Activated CD4-positive, alpha-beta memory T cell treated with anti-CD3 and anti-CD28 coated beads for 36 hours (primary cell): ENCODE results near the gene TBC1D8. TPM values are rescaled to one million over a fixed set of nuclear protein-coding genes. Genes with fewer than 3 reads are reported as not detected.
"Not testable (repeated sequence)": the region's sequence is repeated elsewhere in the genome, so short reads cannot be mapped to it uniquely, and the experiment has no call there.

Experiments used
- CTCF ChIA-PET: fragments of 350-600 bp; sonication (Branson Sonifier 250); formaldehyde crosslinking; loops from one replicate; lab custom pipeline; 2021; ENCODE audit warnings: antibody characterized with exemption, inconsistent platforms; lab: Charles Lee
- POLR2A ChIA-PET: fragments of 350-600 bp; sonication (Branson Sonifier 250); formaldehyde crosslinking; loops from one replicate; lab custom pipeline; 2021; ENCODE audit warnings: antibody characterized with exemption; lab: Charles Lee
- DNase-seq: peaks from one replicate; pipeline ENCODE4 v3.0.0-alpha.2; 2020
- H3K27ac Mint-ChIP-seq: one replicate; pipeline ENCODE4 v1.8.0; 2021; ENCODE audit warnings: mixed read lengths
- H3K27me3 Mint-ChIP-seq: one replicate; pipeline ENCODE4 v1.8.0; 2021; ENCODE audit warnings: mixed read lengths
- H3K36me3 Mint-ChIP-seq: one replicate; pipeline ENCODE4 v1.8.0; 2021; ENCODE audit warnings: mixed read lengths
- H3K4me1 Mint-ChIP-seq: one replicate; pipeline ENCODE4 v1.8.0; 2021; ENCODE audit warnings: low read depth, mixed read lengths
- H3K4me3 Mint-ChIP-seq: one replicate; pipeline ENCODE4 v1.8.0; 2021; ENCODE audit warnings: mild to moderate bottlenecking, mixed read lengths
- H3K9me3 Mint-ChIP-seq: one replicate; pipeline ENCODE4 v1.8.0; 2021; ENCODE audit warnings: mixed read lengths
- intact Hi-C: fragments of 100-400 bp; cut with micrococcal nuclease; formaldehyde crosslinking; loops from one replicate; pipeline ENCODE4 v1.15.1; 2023
- total RNA-seq, 2 experiments: library from RNA; stranded (reverse); gene quantifications; one replicate each; pipeline ENCODE4 v1.2.3, GENCODE V29; 2021

TBC1D8 gene
- total RNA-seq, 2 experiments from 2014 or later, result 1.5 to 1.6 TPM

- peaks cover 20% of the 10 kb centered on the region for H3K9me3 Mint-ChIP-seq
- ChIA-PET POLR2A (no interaction called here), CTCF (interaction anchor here (1.4 kb wide), 1 partner anchor 173 kb away, joined by 3 read pairs; no protein-coding TSS in a partner anchor)
- H3K27me3 Mint-ChIP-seq, result no peaks in the 10 kb centered on the region
- H3K36me3 Mint-ChIP-seq, result peaks cover 2% of the 10 kb centered on the region
- no peak for DNase-seq
- no peak overlapping the region for H3K27ac Mint-ChIP-seq
- no peaks in the 10 kb centered on the region for H3K4me1 Mint-ChIP-seq
- H3K4me3 Mint-ChIP-seq, result no peak overlapping the region
- intact Hi-C loops, result no loop called here
These were observed 34.5 kb upstream of the TBC1D8 start for GRCh38 chr2:101185656-101186055.

- H3K27ac Mint-ChIP-seq, result no peak overlapping the region
- ChIA-PET CTCF (interaction anchor here (1.0 to 1.4 kb wide), 2 partner anchors 67 to 173 kb away, joined by 3 read pairs; no protein-coding TSS in a partner anchor), POLR2A (no interaction called here)
- DNase-seq, result no peak
- H3K27me3 Mint-ChIP-seq, result no peaks in the 10 kb centered on the region
- peaks cover 2% of the 10 kb centered on the region for H3K36me3 Mint-ChIP-seq
- H3K4me3 Mint-ChIP-seq, result no peak overlapping the region
- no peaks in the 10 kb centered on the region for H3K4me1 Mint-ChIP-seq
- peaks cover 20% of the 10 kb centered on the region for H3K9me3 Mint-ChIP-seq
- intact Hi-C loops, result no loop called here
These were observed 33.9 kb upstream of the TBC1D8 start for GRCh38 chr2:101185085-101185484.

- Mint-ChIP-seq H3K27ac (no peak overlapping the region), H3K4me1 (no peaks in the 10 kb centered on the region), H3K36me3 (no peaks in the 10 kb centered on the region), H3K4me3 (no peak overlapping the region), H3K9me3 (no peaks in the 10 kb centered on the region), H3K27me3 (no peaks in the 10 kb centered on the region)
- CTCF ChIA-PET, result no interaction called here
- DNase-seq, result no peak
- intact Hi-C loops, result no loop called here
- POLR2A ChIA-PET, result no interaction called here
These were observed 28.8 kb upstream of the TBC1D8 start for GRCh38 chr2:101179982-101180381.

- DNase-seq, result no peak
- Mint-ChIP-seq H3K27ac (no peak overlapping the region), H3K36me3 (no peaks in the 10 kb centered on the region), H3K4me1 (peaks cover 6% of the 10 kb centered on the region), H3K9me3 (peaks cover 3% of the 10 kb centered on the region), H3K4me3 (no peak overlapping the region), H3K27me3 (no peaks in the 10 kb centered on the region)
- ChIA-PET CTCF (no interaction called here), POLR2A (no interaction called here)
- intact Hi-C loops, result no loop called here
These were observed 25.6 kb upstream of the TBC1D8 start for GRCh38 chr2:101176803-101177202.

GRCh38 chr2:101175991-101176390 is 24.8 kb upstream of the TBC1D8 start:
- H3K4me1 Mint-ChIP-seq, result peaks cover 6% of the 10 kb centered on the region
- ChIA-PET POLR2A (no interaction called here), CTCF (no interaction called here)
- no peak for DNase-seq
- H3K27ac Mint-ChIP-seq, result no peak overlapping the region
- no peaks in the 10 kb centered on the region for H3K36me3 Mint-ChIP-seq
- H3K4me3 Mint-ChIP-seq, result no peak overlapping the region
- no peaks in the 10 kb centered on the region for H3K27me3 Mint-ChIP-seq
- H3K9me3 Mint-ChIP-seq, result peaks cover 3% of the 10 kb centered on the region
- intact Hi-C loops, result no loop called here

GRCh38 chr2:101173707-101174295 is 22.6 kb upstream of the TBC1D8 start:
- Mint-ChIP-seq H3K4me1 (peaks cover 6% of the 10 kb centered on the region), H3K4me3 (no peak overlapping the region), H3K27ac (peak overlapping the region; percentile 47), H3K27me3 (no peaks in the 10 kb centered on the region), H3K36me3 (no peaks in the 10 kb centered on the region), H3K9me3 (peaks cover 11% of the 10 kb centered on the region)
- peak; percentile 62 for DNase-seq
- intact Hi-C loops, result no loop called here
- CTCF ChIA-PET, result interaction anchor here (0.7 to 1.0 kb wide), 3 partner anchors 30 to 138 kb away, joined by 3 read pairs; no protein-coding TSS in a partner anchor
- POLR2A ChIA-PET, result no interaction called here

GRCh38 chr2:101169822-101170221 is 18.6 kb upstream of the TBC1D8 start:
- CTCF ChIA-PET, H3K36me3 Mint-ChIP-seq, H3K27me3 Mint-ChIP-seq: not testable (repeated sequence)

GRCh38 chr2:101168706-101169105 is 17.5 kb upstream of the TBC1D8 start:
- Mint-ChIP-seq H3K36me3 (peaks cover 1% of the 10 kb centered on the region), H3K27me3 (no peaks in the 10 kb centered on the region), H3K4me1 (peaks cover 3% of the 10 kb centered on the region), H3K27ac (no peak overlapping the region), H3K4me3 (no peak overlapping the region), H3K9me3 (peaks cover 30% of the 10 kb centered on the region)
- no peak for DNase-seq
- CTCF ChIA-PET, result no interaction called here
- POLR2A ChIA-PET, result interaction anchor here (0.5 kb wide), 1 partner anchor 26 kb away, joined by 3 read pairs; no protein-coding TSS in a partner anchor
- intact Hi-C loops, result no loop called here

More at GRCh38 chr2:101169822-101170221, 18.6 kb upstream of the TBC1D8 start:
- H3K4me3 Mint-ChIP-seq, H3K27ac Mint-ChIP-seq, intact Hi-C loops, POLR2A ChIA-PET, H3K4me1 Mint-ChIP-seq, DNase-seq: not testable (repeated sequence)
- peaks cover 30% of the 10 kb centered on the region for H3K9me3 Mint-ChIP-seq

- H3K4me1 Mint-ChIP-seq, H3K27me3 Mint-ChIP-seq, intact Hi-C loops, H3K36me3 Mint-ChIP-seq, POLR2A ChIA-PET, DNase-seq, H3K4me3 Mint-ChIP-seq, H3K27ac Mint-ChIP-seq: not testable (repeated sequence)
- peaks cover 27% of the 10 kb centered on the region for H3K9me3 Mint-ChIP-seq
- CTCF ChIA-PET, result interaction anchor here (0.6 to 1.5 kb wide), 2 partner anchors 21 to 557 kb away, joined by 3 to 4 read pairs; no protein-coding TSS in a partner anchor
These were observed 16.4 kb upstream of the TBC1D8 start for GRCh38 chr2:101167532-101167931.

- Mint-ChIP-seq H3K27ac (no peak overlapping the region), H3K9me3 (peaks cover 21% of the 10 kb centered on the region), H3K4me1 (no peaks in the 10 kb centered on the region), H3K27me3 (no peaks in the 10 kb centered on the region), H3K4me3 (no peak overlapping the region), H3K36me3 (peaks cover 1% of the 10 kb centered on the region)
- POLR2A ChIA-PET, result no interaction called here
- DNase-seq, result no peak
- intact Hi-C loops, result no loop called here
- CTCF ChIA-PET, result no interaction called here
These were observed 12.8 kb upstream of the TBC1D8 start for GRCh38 chr2:101164021-101164420.

- intact Hi-C loops, result no loop called here
- ChIA-PET CTCF (interaction anchor here (0.7 kb wide), 1 partner anchor 12 kb away, joined by 7 read pairs; no protein-coding TSS in a partner anchor), POLR2A (no interaction called here)
- Mint-ChIP-seq H3K27me3 (no peaks in the 10 kb centered on the region), H3K4me1 (no peaks in the 10 kb centered on the region), H3K36me3 (no peaks in the 10 kb centered on the region), H3K27ac (no peak overlapping the region), H3K4me3 (no peak overlapping the region), H3K9me3 (peaks cover 8% of the 10 kb centered on the region)
- DNase-seq, result no peak
These were observed 11.6 kb upstream of the TBC1D8 start for GRCh38 chr2:101162561-101163330.

GRCh38 chr2:101161658-101162057 is 10.5 kb upstream of the TBC1D8 start:
- no peaks in the 10 kb centered on the region for H3K9me3 Mint-ChIP-seq
- CTCF ChIA-PET, result no interaction called here

More at GRCh38 chr2:101161658-101162057, 10.5 kb upstream of the TBC1D8 start:
- Mint-ChIP-seq H3K4me1 (no peaks in the 10 kb centered on the region), H3K4me3 (no peak overlapping the region), H3K27ac (no peak overlapping the region), H3K36me3 (no peaks in the 10 kb centered on the region), H3K27me3 (no peaks in the 10 kb centered on the region)
- no peak for DNase-seq
- intact Hi-C loops, result no loop called here
- POLR2A ChIA-PET, result no interaction called here
